Measurements from ENCODE around the gene TEP1.
"Not testable (repeated sequence)": the region's sequence is repeated elsewhere in the genome, so short reads cannot be mapped to it uniquely, and the experiment has no call there.

TEP1 gene

DNA sequence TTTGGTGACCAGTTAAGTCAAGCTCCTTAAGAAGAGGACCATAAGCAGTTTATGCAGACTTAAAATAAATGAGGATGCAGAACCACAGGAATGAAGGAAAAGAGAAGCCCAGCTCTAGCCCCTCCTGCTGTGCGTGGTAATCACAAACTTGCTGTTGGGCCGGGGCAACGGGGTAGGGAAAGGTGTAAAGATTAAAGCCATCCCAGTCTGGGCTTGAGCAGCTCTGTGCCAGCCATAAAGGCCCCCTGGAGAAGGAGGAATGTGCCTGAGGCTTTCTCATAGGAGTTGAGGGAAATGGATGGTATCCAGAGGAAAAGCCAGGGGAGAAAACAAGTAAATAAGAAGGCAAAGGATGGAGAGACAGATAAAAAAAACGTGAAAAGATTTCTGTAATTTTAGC lies 25.1 kb downstream of the TEP1 start:
- DNase-seq (ENCODE audit: low read depth, low spot score): no peak

GRCh38 chr14:20387576-20387975 lies 25.7 kb downstream of the TEP1 start:
- no peak for DNase-seq (ENCODE audit: low read depth, low spot score)

- no peak for DNase-seq (ENCODE audit: low read depth, low spot score)
These were observed 26.9 kb downstream of the TEP1 start for GRCh38 chr14:20386276-20386855.

DNA sequence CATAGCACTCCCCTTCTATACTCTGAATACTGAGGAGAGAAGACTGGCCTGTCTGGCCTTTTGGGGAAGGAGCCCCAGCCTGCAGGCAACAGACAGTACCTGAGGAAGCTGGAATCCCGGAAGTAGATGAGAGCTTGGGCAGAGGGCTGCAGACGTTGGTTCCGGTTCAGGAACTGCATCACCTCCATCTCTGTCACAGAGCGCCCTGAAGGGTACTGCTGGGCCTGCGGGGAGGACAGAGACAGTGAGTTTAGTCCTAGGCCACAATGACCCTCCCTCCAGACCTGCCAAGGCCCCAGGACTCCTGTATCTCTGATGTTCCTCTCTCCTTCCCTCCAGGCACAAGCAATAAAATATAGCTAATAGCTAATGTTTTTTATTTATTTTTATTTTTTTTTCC lies 28.4 kb downstream of the TEP1 start:
- DNase-seq (ENCODE audit: low read depth, low spot score): no peak

GRCh38 chr14:20384321-20384720 lies 29.0 kb downstream of the TEP1 start:
- no peak for DNase-seq (ENCODE audit: low read depth, low spot score)

GRCh38 chr14:20383636-20384035 lies 29.7 kb downstream of the TEP1 start:
- DNase-seq (ENCODE audit: low read depth, low spot score): no peak

DNA sequence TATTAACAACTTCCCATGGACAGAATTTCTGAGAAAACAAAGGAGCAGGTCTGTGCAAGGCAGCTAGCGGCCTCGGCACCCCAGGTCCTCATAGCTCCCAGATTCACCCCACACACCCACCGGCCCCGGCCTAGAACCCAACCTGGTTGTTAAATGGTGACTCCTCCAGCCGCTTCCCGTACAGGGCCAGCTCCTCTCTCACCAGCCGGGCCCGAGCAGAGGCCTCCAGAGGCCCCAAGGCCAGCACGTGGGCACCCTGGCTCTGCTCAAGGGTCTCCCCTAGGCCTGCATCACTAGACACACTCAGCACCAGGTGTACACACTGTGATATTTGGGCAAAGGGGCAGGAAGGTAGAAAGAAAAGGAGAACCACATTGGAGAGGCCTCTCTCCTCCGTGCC lies 30.3 kb downstream of the TEP1 start:
- DNase-seq (ENCODE audit: low read depth, low spot score): no peak

DNA sequence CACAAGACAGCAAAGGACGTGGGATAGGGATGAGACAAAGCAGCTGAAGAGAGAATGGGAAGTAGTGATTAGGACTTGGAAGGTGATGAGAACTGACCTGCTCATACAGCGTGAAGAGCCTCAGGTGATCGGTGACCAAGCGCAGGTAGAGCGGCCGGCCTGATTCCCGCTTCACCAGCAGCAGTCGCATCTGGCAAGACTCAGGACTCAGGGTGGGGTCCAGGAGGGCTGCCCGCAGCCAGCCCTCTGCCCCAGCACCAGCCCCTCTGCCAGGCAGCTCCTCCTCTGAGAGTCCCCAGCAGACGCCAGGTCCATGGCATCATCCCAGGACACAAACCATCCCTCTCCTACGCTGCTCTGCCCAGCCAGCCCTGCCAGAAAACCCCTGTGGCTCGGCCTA lies 30.8 kb downstream of the TEP1 start:
- DNase-seq (ENCODE audit: low read depth, low spot score): no peak

GRCh38 chr14:20381341-20381740 lies 32.0 kb downstream of the TEP1 start:
- no peak for DNase-seq (ENCODE audit: low read depth, low spot score)

GRCh38 chr14:20380681-20381080 lies 32.6 kb downstream of the TEP1 start:
- DNase-seq (ENCODE audit: low read depth, low spot score): no peak

DNA sequence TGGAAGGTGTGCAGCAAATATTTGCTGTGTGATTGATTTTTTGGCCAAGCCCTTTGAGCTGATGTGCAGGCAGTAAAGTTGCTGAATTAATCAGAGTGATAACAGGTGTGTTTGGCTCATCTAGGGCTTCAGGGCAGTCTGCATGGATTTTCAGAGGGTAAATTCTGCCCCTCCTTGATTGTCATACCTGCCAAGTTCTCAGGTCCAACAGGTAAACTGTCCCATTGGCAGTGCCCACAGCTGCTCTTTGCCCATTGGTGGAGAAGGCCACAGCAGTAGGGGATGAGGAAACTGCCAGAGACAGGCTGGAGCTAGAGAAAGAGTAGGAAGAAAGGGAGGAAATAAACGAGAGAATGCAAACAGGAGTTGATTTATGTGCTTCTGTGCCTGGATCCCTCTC lies 33.6 kb downstream of the TEP1 start:
- no peak for DNase-seq (ENCODE audit: low read depth, low spot score)

GRCh38 chr14:20377171-20377570 lies 36.1 kb downstream of the TEP1 start:
- no peak for DNase-seq (ENCODE audit: low read depth, low spot score)

DNA sequence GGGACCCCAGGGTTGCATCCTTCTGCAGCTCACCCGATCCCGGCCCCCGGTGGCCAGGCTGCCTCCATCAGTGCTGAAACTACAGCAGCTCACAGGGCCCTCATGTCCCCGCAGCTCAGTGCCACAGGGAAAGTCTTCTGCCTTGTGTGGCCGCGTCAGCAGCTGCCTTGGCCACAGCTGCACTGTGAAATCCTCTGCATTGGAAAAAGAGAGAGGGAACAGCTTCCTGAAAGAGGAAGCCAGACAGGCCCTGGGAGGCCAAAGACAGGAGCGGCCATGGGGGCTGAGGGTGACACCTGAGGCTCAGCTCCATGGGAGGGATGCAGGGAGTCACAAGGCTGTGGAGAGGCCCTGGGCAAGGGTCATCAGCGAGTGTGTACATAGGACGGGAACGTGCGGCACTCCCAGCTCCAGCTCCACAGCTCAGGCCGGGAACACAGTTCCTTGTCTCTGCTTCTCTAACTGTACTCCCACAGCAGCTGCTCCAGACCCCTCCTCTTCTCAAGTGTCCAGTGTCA lies 37.2 kb downstream of the TEP1 start:
- no peak for DNase-seq (ENCODE audit: low read depth, low spot score)

GRCh38 chr14:20375471-20375870 lies 37.8 kb downstream of the TEP1 start:
- no peak for DNase-seq (ENCODE audit: low read depth, low spot score)

DNA sequence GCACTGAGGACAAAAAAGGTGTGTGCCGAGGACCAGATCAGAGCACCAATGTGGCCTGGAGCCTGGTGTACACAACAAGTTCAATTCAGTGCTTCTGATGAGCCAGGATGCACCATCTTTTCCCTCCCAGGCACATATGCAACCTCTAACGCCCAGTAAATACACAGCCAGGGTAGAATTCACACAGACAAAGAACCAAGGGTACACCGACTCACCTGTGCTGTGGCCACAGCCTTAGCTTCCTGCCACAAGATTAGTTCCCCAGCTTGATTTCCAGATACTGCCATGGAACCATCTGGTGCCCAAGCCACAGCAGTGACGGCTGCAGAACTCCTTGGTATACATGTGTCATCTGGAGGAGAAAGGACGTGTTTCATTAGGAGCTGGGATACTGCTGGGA lies 40.5 kb downstream of the TEP1 start:
- DNase-seq (ENCODE audit: low read depth, low spot score): no peak

GRCh38 chr14:20365928-20366327 lies 47.4 kb downstream of the TEP1 start:
- DNase-seq (ENCODE audit: low read depth, low spot score): no peak

GRCh38 chr14:20358474-20358873 lies 54.8 kb downstream of the TEP1 start:
- not testable (repeated sequence) for DNase-seq (ENCODE audit: low read depth, low spot score)

DNA sequence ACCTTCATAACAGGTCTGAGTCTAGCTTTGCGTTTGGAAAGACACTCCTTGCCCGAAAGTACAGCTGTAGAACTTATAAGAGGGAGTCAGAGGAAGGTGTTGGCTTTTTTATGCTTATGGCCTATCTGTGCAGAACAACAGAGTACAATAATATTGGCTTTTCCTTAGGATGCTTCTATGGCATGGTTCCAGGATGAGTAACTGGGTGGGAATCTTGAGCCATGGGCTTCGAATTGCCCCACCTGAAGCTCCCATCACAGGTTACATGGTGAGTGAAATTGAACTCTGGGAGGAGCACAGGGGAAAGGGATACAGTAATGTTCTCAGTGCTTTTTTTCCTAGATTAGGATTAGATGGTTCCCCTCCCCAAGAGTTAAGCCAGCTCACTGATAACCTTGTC lies 56.9 kb downstream of the TEP1 start:
- no peak for DNase-seq (ENCODE audit: low read depth, low spot score)

GRCh38 chr14:20350860-20351259 lies 62.4 kb downstream of the TEP1 start:
- DNase-seq (ENCODE audit: low read depth, low spot score): no peak

- DNase-seq (ENCODE audit: low read depth, low spot score): no peak
These were observed 63.0 kb downstream of the TEP1 start for GRCh38 chr14:20350282-20350681.

DNA sequence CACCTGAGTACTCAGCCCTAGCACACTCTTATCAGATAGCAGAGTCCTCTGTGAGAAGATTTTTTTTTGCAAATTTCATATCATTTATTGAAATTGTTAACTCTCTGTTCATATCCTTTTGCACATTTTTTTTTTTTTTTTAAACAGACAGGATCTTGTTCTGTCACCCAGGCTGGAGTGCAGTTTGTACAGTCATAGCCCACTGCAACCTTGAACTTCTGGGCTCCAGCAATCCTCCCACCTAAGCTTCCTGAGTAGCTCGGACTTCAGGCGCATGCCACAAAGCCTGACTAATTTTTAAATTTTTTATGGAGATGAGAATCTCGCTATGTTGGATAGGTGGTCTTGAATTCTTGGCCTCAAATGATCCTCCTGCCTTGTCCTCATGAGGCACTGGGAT lies 65.6 kb downstream of the TEP1 start:
- DNase-seq (ENCODE audit: low read depth, low spot score): no peak

DNA sequence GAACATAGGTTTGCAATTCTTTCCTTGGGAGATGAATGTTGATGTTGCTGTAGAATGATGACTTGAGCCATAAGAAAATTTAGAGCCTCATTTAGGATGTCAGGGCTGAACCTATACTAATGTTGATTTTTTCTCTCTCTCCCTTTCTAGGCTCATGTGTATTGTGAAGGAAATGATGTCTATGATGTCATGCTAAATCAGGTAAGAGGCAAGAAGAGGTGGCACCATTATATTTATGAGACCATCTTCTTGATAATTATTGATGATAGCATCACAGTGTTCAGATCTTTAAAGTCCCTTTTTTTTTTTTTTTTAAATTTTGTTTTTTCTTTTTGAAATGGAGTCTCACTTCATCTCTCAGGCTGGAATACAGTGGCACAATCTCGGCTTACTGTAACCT lies 66.6 kb downstream of the TEP1 start:
- DNase-seq (ENCODE audit: low read depth, low spot score): no peak

GRCh38 chr14:20345366-20345765 lies 67.9 kb downstream of the TEP1 start:
- DNase-seq (ENCODE audit: low read depth, low spot score): no peak

- no peak for DNase-seq (ENCODE audit: low read depth, low spot score)
These were observed 69.5 kb downstream of the TEP1 start for GRCh38 chr14:20343862-20344220.
